Hepatocyte (in vitro differentiated cells): Measurements from ENCODE around the gene GGA3. TPM values are rescaled to one million over a fixed set of nuclear protein-coding genes. Genes with fewer than 3 reads are reported as not detected.

Experiments used
- DNase-seq: peaks from one replicate; pipeline ENCODE4 v3.0.0-alpha.2; 2016; ENCODE audit warnings: low spot score
- H2AFZ ChIP-seq: fragments of 200-600 bp; sonication (generic); 2 replicates; pipeline ENCODE4 v1.6.0; 2016; ENCODE audit warnings: antibody characterized with exemption, mild to moderate bottlenecking
- H3K27ac ChIP-seq: fragments of 200-600 bp; sonication (generic); 2 replicates; pipeline ENCODE4 v1.5.1; 2016; ENCODE audit warnings: mild to moderate bottlenecking
- H3K27me3 ChIP-seq: fragments of 200-600 bp; sonication (generic); 2 replicates; pipeline ENCODE4 v1.6.1; 2016
- H3K36me3 ChIP-seq: fragments of 200-600 bp; sonication (generic); replicated peaks from 2 replicates; pipeline ENCODE4 v1.5.1; 2016; ENCODE audit warnings: low read depth; ENCODE audit not compliant: insufficient read depth
- H3K4me1 ChIP-seq: fragments of 200-600 bp; sonication (generic); 2 replicates; pipeline ENCODE4 v1.5.1; 2016; ENCODE audit warnings: mild to moderate bottlenecking, moderate library complexity; ENCODE audit not compliant: insufficient read depth
- H3K4me2 ChIP-seq: fragments of 200-600 bp; sonication (generic); 2 replicates; pipeline ENCODE4 v1.6.0; 2016
- H3K4me3 ChIP-seq: fragments of 200-600 bp; sonication (generic); 2 replicates; pipeline ENCODE4 v1.5.1; 2016; ENCODE audit warnings: mild to moderate bottlenecking
- H3K79me2 ChIP-seq: fragments of 200-600 bp; sonication (generic); 2 replicates; pipeline ENCODE4 v1.6.0; 2017; ENCODE audit warnings: mild to moderate bottlenecking
- H3K9me2 ChIP-seq: fragments of 200-600 bp; sonication (generic); replicated peaks from 2 replicates; pipeline ENCODE4 v1.6.0; 2017; ENCODE audit warnings: mild to moderate bottlenecking; ENCODE audit not compliant: insufficient read depth
- H3K9me3 ChIP-seq: fragments of 200-600 bp; sonication (generic); 2 replicates; pipeline ENCODE4 v1.5.1; 2016; ENCODE audit warnings: low read depth, mild to moderate bottlenecking
- H4K20me1 ChIP-seq: fragments of 200-600 bp; sonication (generic); 2 replicates; pipeline ENCODE4 v1.6.0; 2016; ENCODE audit warnings: mild to moderate bottlenecking; ENCODE audit not compliant: insufficient read depth, poor library complexity, severe bottlenecking
- EZH2 ChIP-seq: fragments of 200-600 bp; sonication (generic); IDR thresholded peaks from 2 replicates; pipeline ENCODE4 v1.6.1; 2016; ENCODE audit warnings: antibody characterized with exemption, mild to moderate bottlenecking, borderline replicate concordance
- EZH2phosphoT487 ChIP-seq: fragments of 200-600 bp; sonication (generic); IDR thresholded peaks from one replicate; pipeline ENCODE4 v1.6.1; 2018; ENCODE audit warnings: antibody characterized with exemption, mild to moderate bottlenecking, low read depth, moderate library complexity; ENCODE audit not compliant: unreplicated experiment, severe bottlenecking
- WGBS: methylation state at CpG from one replicate; pipeline ENCODE4 v1.1.6; 2016; ENCODE audit warnings: low lambda C conversion rate; ENCODE audit errors: missing lambda C conversion rate; 5-methylcytosine and 5-hydroxymethylcytosine counted together
- polyA plus RNA-seq: library from polyadenylated mRNA; unstranded; fragments of >200 nt; fragmentation: Nextera tagmentation; extraction: Ambion mirVana; gene quantifications from 2 replicates; pipeline ENCODE4 v1.2.1, GENCODE V29; 2016
- total RNA-seq: library from RNA; depleted of rRNA; stranded (reverse); fragments of >200 nt; gene quantifications from 2 replicates; pipeline ENCODE4 v1.2.3, GENCODE V29; 2014
- TF ChIP-seq, protein P1 (sequence below): fragments of 200-600 bp; sonication (generic); IDR thresholded peaks from 2 replicates; pipeline ENCODE4 v1.5.1; 2016; ENCODE audit warnings: antibody characterized with exemption, mild to moderate bottlenecking; ENCODE audit not compliant: poor library complexity

The GGA3 gene
- total and polyA plus RNA-seq, 2 experiments from 2014 or later: 20.2 to 24.4 TPM

DNA sequence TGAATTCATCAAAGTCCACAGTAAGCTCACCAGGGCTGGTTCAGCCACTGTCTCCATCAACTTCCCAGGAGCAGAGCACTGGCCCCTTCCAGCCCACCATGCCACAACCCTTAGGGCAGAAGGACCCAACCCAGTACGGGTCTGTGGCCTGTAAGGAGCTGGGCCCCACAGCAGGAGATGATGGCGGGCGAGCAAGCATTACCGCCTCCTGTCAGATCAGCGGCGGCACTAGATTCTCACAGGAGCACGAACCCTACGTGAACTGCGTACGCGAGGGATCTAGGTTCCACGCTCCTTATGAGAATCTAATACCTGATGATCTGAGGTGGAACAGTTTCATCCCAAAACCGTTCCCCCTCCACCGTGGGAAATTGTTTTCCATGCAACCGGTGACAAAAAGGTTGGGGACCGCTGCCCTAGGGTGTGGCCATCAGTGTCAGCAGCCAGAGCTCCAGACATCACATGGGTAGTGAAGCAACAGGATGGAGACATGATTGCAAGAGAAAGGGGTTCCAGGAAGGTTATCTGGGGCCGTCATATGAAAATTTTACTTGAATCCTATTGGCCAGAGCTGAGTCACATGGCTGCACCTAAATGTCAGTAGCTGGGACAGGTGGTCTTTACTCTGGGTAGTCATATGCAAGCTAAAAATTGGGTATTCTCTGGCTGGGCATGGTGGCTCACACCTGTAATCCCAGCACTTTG, 40.2 kb upstream of the GGA3 start:
- TF ChIP-seq EZH2 (no peak), EZH2phosphoT487 (no peak)
- TF ChIP-seq, protein P1, sequence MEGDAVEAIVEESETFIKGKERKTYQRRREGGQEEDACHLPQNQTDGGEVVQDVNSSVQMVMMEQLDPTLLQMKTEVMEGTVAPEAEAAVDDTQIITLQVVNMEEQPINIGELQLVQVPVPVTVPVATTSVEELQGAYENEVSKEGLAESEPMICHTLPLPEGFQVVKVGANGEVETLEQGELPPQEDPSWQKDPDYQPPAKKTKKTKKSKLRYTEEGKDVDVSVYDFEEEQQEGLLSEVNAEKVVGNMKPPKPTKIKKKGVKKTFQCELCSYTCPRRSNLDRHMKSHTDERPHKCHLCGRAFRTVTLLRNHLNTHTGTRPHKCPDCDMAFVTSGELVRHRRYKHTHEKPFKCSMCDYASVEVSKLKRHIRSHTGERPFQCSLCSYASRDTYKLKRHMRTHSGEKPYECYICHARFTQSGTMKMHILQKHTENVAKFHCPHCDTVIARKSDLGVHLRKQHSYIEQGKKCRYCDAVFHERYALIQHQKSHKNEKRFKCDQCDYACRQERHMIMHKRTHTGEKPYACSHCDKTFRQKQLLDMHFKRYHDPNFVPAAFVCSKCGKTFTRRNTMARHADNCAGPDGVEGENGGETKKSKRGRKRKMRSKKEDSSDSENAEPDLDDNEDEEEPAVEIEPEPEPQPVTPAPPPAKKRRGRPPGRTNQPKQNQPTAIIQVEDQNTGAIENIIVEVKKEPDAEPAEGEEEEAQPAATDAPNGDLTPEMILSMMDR: no peak
- no peak overlapping the region for H3K27ac ChIP-seq
- WGBS: 90% methylated on average over 17 of the region's 17 CpGs

DNA sequence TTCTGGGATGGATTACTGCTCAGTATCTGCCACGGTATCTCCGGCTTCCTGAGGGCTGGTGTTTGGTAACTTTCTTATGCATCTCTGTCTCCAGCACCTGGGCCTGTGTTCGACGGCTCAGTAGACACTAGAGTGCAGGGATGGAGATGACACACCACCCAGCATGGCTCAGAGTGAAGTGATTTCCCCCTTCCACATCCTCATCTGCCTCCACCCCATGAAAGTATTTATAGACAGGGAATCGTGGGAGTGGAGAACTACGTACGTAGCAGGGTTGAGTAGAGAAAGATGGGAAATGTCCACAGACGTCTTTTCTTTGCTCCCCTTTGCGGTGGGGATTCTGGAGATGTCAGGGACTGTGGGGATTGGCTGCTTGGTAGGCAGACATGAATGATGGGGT, 39.6 kb upstream of the GGA3 start:
- Histone ChIP-seq H3K27me3 (no peaks in the 10 kb centered on the region), H3K9me3 (no peaks in the 10 kb centered on the region), H3K36me3 (no peaks in the 10 kb centered on the region), H3K4me1 (no peaks in the 10 kb centered on the region), H3K79me2 (no peaks in the 10 kb centered on the region), H3K27ac (no peak overlapping the region), H3K9me2 (no peaks in the 10 kb centered on the region), H2AFZ (no peak overlapping the region), H3K4me2 (no peak overlapping the region), H4K20me1 (no peaks in the 10 kb centered on the region), H3K4me3 (no peak overlapping the region)
- WGBS: 89% methylated on average over 9 of the region's 9 CpGs
- no peak for DNase-seq
- TF ChIP-seq EZH2 (no peak), EZH2phosphoT487 (no peak)
- TF ChIP-seq, protein P1: no peak

More for the DNA sequence above, 40.2 kb upstream of the GGA3 start:
- Histone ChIP-seq H3K27me3 (no peaks in the 10 kb centered on the region), H3K79me2 (no peaks in the 10 kb centered on the region), H3K4me2 (no peak overlapping the region), H3K36me3 (no peaks in the 10 kb centered on the region), H4K20me1 (no peaks in the 10 kb centered on the region), H3K4me1 (no peaks in the 10 kb centered on the region), H2AFZ (no peak overlapping the region), H3K4me3 (no peak overlapping the region), H3K9me3 (no peaks in the 10 kb centered on the region), H3K9me2 (no peaks in the 10 kb centered on the region)
- DNase-seq: no peak

DNA sequence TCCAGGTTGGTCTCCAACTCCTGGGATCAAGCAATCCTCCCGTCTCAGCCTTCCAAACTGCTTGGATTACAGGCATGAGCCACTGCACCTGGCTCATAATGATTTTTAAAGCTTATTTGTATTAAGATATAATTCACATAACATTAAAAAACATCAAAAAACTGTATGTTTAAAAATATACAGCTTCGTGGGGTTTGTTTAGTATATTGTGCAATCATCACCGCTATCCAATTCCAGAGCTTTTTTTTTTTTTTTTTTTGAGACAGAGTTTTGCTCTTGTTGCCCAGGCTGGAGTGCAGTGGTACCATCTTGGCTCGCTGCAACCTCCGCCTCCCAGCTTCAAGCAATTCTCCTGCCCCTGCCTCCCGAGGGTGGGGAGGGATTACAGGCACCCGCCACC, 38.9 kb upstream of the GGA3 start:
- no peak for DNase-seq
- WGBS: 74% methylated on average over 7 of the region's 7 CpGs
- H3K4me1 ChIP-seq: no peaks in the 10 kb centered on the region

More for the DNA sequence above, 38.9 kb upstream of the GGA3 start:
- H3K9me2 ChIP-seq: no peaks in the 10 kb centered on the region
- H4K20me1 ChIP-seq: no peaks in the 10 kb centered on the region
- no peak overlapping the region for H3K27ac ChIP-seq
- no peak overlapping the region for H2AFZ ChIP-seq
- no peaks in the 10 kb centered on the region for H3K27me3 ChIP-seq
- no peaks in the 10 kb centered on the region for H3K36me3 ChIP-seq
- TF ChIP-seq EZH2 (no peak), EZH2phosphoT487 (no peak)
- TF ChIP-seq, protein P1: no peak
- H3K4me3 ChIP-seq: no peak overlapping the region
- no peaks in the 10 kb centered on the region for H3K9me3 ChIP-seq
- H3K4me2 ChIP-seq: no peak overlapping the region
- H3K79me2 ChIP-seq: no peaks in the 10 kb centered on the region
